Brain microvascular endothelial cell (primary cell): ENCODE results near the gene CCDC71L.
"Not testable (repeated sequence)": the region's sequence is repeated elsewhere in the genome, so short reads cannot be mapped to it uniquely, and the experiment has no call there.

Source experiments
- DNase-seq: peaks from one replicate; pipeline ENCODE4 v3.0.0-alpha.2; 2020
- H3K27ac ChIP-seq: fragments of 250-450 bp; sonication (Bioruptor Pico); 2 replicates; pipeline ENCODE4 v1.5.1; 2020; ENCODE audit warnings: mild to moderate bottlenecking, moderate library complexity
- H3K27me3 ChIP-seq: fragments of 250-450 bp; sonication (Bioruptor Pico); replicated peaks from 2 replicates; pipeline ENCODE4 v1.5.1; 2020; ENCODE audit warnings: mild to moderate bottlenecking
- H3K36me3 ChIP-seq: fragments of 250-450 bp; sonication (Bioruptor Pico); replicated peaks from 2 replicates; pipeline ENCODE4 v1.5.1; 2020; ENCODE audit warnings: mild to moderate bottlenecking
- H3K4me3 ChIP-seq: 2 replicates; pipeline ENCODE4 v1.5.1; 2011; ENCODE audit warnings: low read depth, mild to moderate bottlenecking, control low read depth, low read length, moderate library complexity
- CTCF ChIP-seq: IDR thresholded peaks from 2 replicates; pipeline ENCODE4 v1.5.1; 2011; ENCODE audit warnings: low read depth, mild to moderate bottlenecking, moderate library complexity, low read length, control low read depth, inconsistent platforms; ENCODE audit errors: missing control alignments
- in situ Hi-C: cut with HindIII; loops from 2 replicates; pipeline ENCODE4 v1.10.0; 2017; ENCODE audit warnings: low sequenced_read_pairs, low pct_ligation_motif_present

The CCDC71L gene

GRCh38 chr7:106660862-106661720, at the start of gene CCDC71L:
TSS of gene CCDC71L (minus strand) at chr7:106661158. CDS start at chr7:106660896, 262 bp downstream.
- no peak for TF ChIP-seq CTCF
- peak; percentile 95 for DNase-seq
- Histone ChIP-seq H3K36me3 (no peaks in the 10 kb centered on the region), H3K4me3 (peak within 1 kb of the TSS; percentile 88), H3K27ac (peak within 1 kb of the TSS; percentile 75), H3K27me3 (no peaks in the 10 kb centered on the region)
- in situ Hi-C loops, result no loop called here

GRCh38 chr7:106709604-106710003, 48.6 kb upstream of the CCDC71L start:
- in situ Hi-C loops, DNase-seq, H3K4me3 ChIP-seq: not testable (repeated sequence)

GRCh38 chr7:106704000-106704840, 43.3 kb upstream of the CCDC71L start:
- no peaks in the 10 kb centered on the region for H3K27me3 ChIP-seq
- DNase-seq, result no peak
- no peak overlapping the region for H3K27ac ChIP-seq
- no peaks in the 10 kb centered on the region for H3K36me3 ChIP-seq
- H3K4me3 ChIP-seq, result no peak overlapping the region
- no peak for TF ChIP-seq CTCF
- in situ Hi-C loops, result no loop called here

More at GRCh38 chr7:106709604-106710003, 48.6 kb upstream of the CCDC71L start:
- not testable (repeated sequence) for H3K27ac ChIP-seq, H3K27me3 ChIP-seq, H3K36me3 ChIP-seq

GRCh38 chr7:106693677-106694353, 32.9 kb upstream of the CCDC71L start:
- Histone ChIP-seq H3K27ac (no peak overlapping the region), H3K36me3 (no peaks in the 10 kb centered on the region), H3K4me3 (no peak overlapping the region), H3K27me3 (no peaks in the 10 kb centered on the region)
- in situ Hi-C loops, result no loop called here
- DNase-seq, result no peak
- TF ChIP-seq CTCF, result no peak

- TF ChIP-seq CTCF, result no peak
- Histone ChIP-seq H3K27ac (no peak overlapping the region), H3K27me3 (no peaks in the 10 kb centered on the region), H3K36me3 (no peaks in the 10 kb centered on the region), H3K4me3 (no peak overlapping the region)
- in situ Hi-C loops, result no loop called here
- no peak for DNase-seq
Measured at GRCh38 chr7:106692450-106693051, 31.6 kb upstream of the CCDC71L start.

- H3K27me3 ChIP-seq, H3K4me3 ChIP-seq, H3K27ac ChIP-seq, DNase-seq, in situ Hi-C loops, H3K36me3 ChIP-seq: not testable (repeated sequence)
Measured at GRCh38 chr7:106688161-106688560, 27.2 kb upstream of the CCDC71L start.
